Neuronal stem cell (in vitro differentiated cells): ENCODE results near the gene OR2G2.

ENCODE experiments used
- DNase-seq: peaks from one replicate; pipeline ENCODE4 v3.0.0-alpha.2; 2013; ENCODE audit warnings: low spot score
- H2AFZ ChIP-seq: one replicate; pipeline ENCODE4 v1.6.1; 2013; ENCODE audit warnings: mild to moderate bottlenecking, low read length, inconsistent platforms
- H2AK5ac ChIP-seq: 2 replicates; pipeline ENCODE4 v1.6.1; 2013; ENCODE audit warnings: low read depth, mild to moderate bottlenecking, inconsistent platforms, low read length, moderate library complexity, mixed read lengths
- H2BK120ac ChIP-seq: 2 replicates; pipeline ENCODE4 v1.6.1; 2013; ENCODE audit warnings: low read depth, mild to moderate bottlenecking, inconsistent platforms, low read length, moderate library complexity, mixed read lengths
- H2BK12ac ChIP-seq: one replicate; pipeline ENCODE4 v1.6.1; 2013; ENCODE audit warnings: low read length, inconsistent platforms
- H2BK15ac ChIP-seq: 2 replicates; pipeline ENCODE4 v1.6.1; 2013; ENCODE audit warnings: mild to moderate bottlenecking, low read length, inconsistent platforms, mixed read lengths
- H2BK5ac ChIP-seq: one replicate; pipeline ENCODE4 v1.6.1; 2013; ENCODE audit warnings: inconsistent platforms, mild to moderate bottlenecking, low read length, moderate library complexity
- H3K14ac ChIP-seq: one replicate; pipeline ENCODE4 v1.6.1; 2013; ENCODE audit warnings: low read length, inconsistent platforms
- H3K18ac ChIP-seq: 2 replicates; pipeline ENCODE4 v1.6.1; 2013; ENCODE audit warnings: low read length, inconsistent platforms
- H3K23ac ChIP-seq: 2 replicates; pipeline ENCODE4 v1.6.1; 2013; ENCODE audit warnings: low read depth, mild to moderate bottlenecking, mixed read lengths, low read length, inconsistent platforms; ENCODE audit not compliant: poor library complexity
- H3K27ac ChIP-seq: replicated peaks from 3 replicates; pipeline ENCODE4 v1.5.1; 2013; ENCODE audit warnings: low read length, inconsistent platforms
- H3K27me3 ChIP-seq, 3 experiments: 2 replicates each; pipeline ENCODE4 v1.6.1; 2013; ENCODE audit warnings: low read length in 3 of 3, mild to moderate bottlenecking in 2 of 3, inconsistent platforms in 1 of 3, low read depth in 1 of 3, mixed read lengths in 1 of 3, moderate library complexity in 1 of 3; ENCODE audit not compliant: control insufficient read depth in 3 of 3, insufficient read depth in 3 of 3
- H3K36me3 ChIP-seq, 2 donors: replicated peaks in 1 of 2; 2 replicates each; pipeline ENCODE4 v1.6.1; 2013; ENCODE audit warnings: low read length in 2 of 2; ENCODE audit not compliant: control insufficient read depth in 2 of 2, insufficient read depth in 2 of 2
- H3K4ac ChIP-seq: 2 replicates; pipeline ENCODE4 v1.6.1; 2013; ENCODE audit warnings: inconsistent platforms, mild to moderate bottlenecking, low read length, moderate library complexity
- H3K4me1 ChIP-seq, 2 donors: 1 replicate in 1 of 2; 2 replicates in 1 of 2; pipeline ENCODE4 v1.6.1; 2013; ENCODE audit warnings: low read length in 2 of 2, low read depth in 1 of 2; ENCODE audit not compliant: control insufficient read depth in 2 of 2, insufficient read depth in 1 of 2
- H3K4me2 ChIP-seq: one replicate; pipeline ENCODE4 v1.6.1; 2013; ENCODE audit warnings: mild to moderate bottlenecking, low read length, inconsistent platforms; ENCODE audit not compliant: insufficient read depth, poor library complexity, severe bottlenecking
- H3K4me3 ChIP-seq, 2 donors: 2 replicates each; pipeline ENCODE4 v1.5.1; 2013; ENCODE audit warnings: low read length in 2 of 2, mild to moderate bottlenecking in 2 of 2, inconsistent platforms in 1 of 2, moderate library complexity in 1 of 2
- H3K79me1 ChIP-seq: one replicate; pipeline ENCODE4 v1.6.1; 2013; ENCODE audit warnings: low read depth, mild to moderate bottlenecking, inconsistent platforms, low read length, moderate library complexity
- H3K9ac ChIP-seq: one replicate; pipeline ENCODE4 v1.6.1; 2013; ENCODE audit warnings: mild to moderate bottlenecking, low read depth, low read length, inconsistent platforms; ENCODE audit not compliant: poor library complexity
- H3K9me3 ChIP-seq, 2 donors: replicated peaks in 1 of 2; 2 replicates each; pipeline versions ENCODE3 to v1.6.1; 2013; ENCODE audit warnings: low read length in 2 of 2, mild to moderate bottlenecking in 2 of 2, inconsistent platforms in 1 of 2, low read depth in 1 of 2, mixed read lengths in 1 of 2, moderate library complexity in 1 of 2; ENCODE audit not compliant: control insufficient read depth in 2 of 2, insufficient read depth in 1 of 2
- H4K8ac ChIP-seq: one replicate; pipeline ENCODE4 v1.6.1; 2013; ENCODE audit warnings: low read depth, mild to moderate bottlenecking, inconsistent platforms, low read length, moderate library complexity
- H4K91ac ChIP-seq: one replicate; pipeline ENCODE4 v1.6.1; 2013; ENCODE audit warnings: low read length, low read depth, mild to moderate bottlenecking, inconsistent platforms; ENCODE audit not compliant: poor library complexity
- WGBS, 2 donors: extraction: QIAGEN DNeasy Blood & Tissue Kit; methylation state at CpG; one replicate each; pipeline ENCODE4 v1.1.7; 2013; ENCODE audit warnings: missing lambda C conversion rate in 2 of 2, mixed read lengths in 1 of 2; ENCODE audit not compliant: insufficient read length in 2 of 2, insufficient replicate concordance in 1 of 2; ENCODE audit errors: extremely low coverage in 2 of 2; 5-methylcytosine and 5-hydroxymethylcytosine counted together

The OR2G2 gene

GRCh38 chr1:247542811-247543210, 45.3 kb upstream of the OR2G2 start:
- no peak for DNase-seq
- Histone ChIP-seq H3K4ac (no peak overlapping the region), H3K9ac (no peak overlapping the region), H4K91ac (no peak overlapping the region), H3K4me2 (no peak overlapping the region), H3K14ac (no peak overlapping the region), H3K4me3 (no peak overlapping the region), H3K18ac (no peak overlapping the region), H2BK120ac (no peak overlapping the region), H3K27me3 (no peaks in the 10 kb centered on the region), H2BK15ac (no peak overlapping the region), H2AK5ac (no peak overlapping the region), H2AFZ (no peak overlapping the region), H4K8ac (no peak overlapping the region), H2BK12ac (no peak overlapping the region), H3K79me1 (no peaks in the 10 kb centered on the region), H3K4me1 (peaks cover 0 to 2% of the 10 kb centered on the region in 2 donors), H2BK5ac (no peak overlapping the region), H3K36me3 (no peaks in the 10 kb centered on the region), H3K27ac (no peak overlapping the region), H3K23ac (no peak overlapping the region), H3K9me3 (no peaks in the 10 kb centered on the region)
- no CpG with 5 or more reads among the region's 3 CpGs for WGBS, 2 donors

GRCh38 chr1:247548092-247548491, 40.1 kb upstream of the OR2G2 start:
- Histone ChIP-seq H3K14ac (no peak overlapping the region), H3K79me1 (no peaks in the 10 kb centered on the region), H2BK15ac (no peak overlapping the region), H2BK5ac (no peak overlapping the region), H3K18ac (no peak overlapping the region), H3K27ac (no peak overlapping the region), H2BK12ac (no peak overlapping the region), H3K9me3 (no peaks in the 10 kb centered on the region), H2AK5ac (no peak overlapping the region), H2AFZ (no peak overlapping the region), H3K4me2 (no peak overlapping the region), H3K27me3 (no peaks in the 10 kb centered on the region), H3K36me3 (no peaks in the 10 kb centered on the region), H4K8ac (no peak overlapping the region), H4K91ac (no peak overlapping the region), H3K23ac (no peak overlapping the region), H3K4me3 (no peak overlapping the region), H3K9ac (no peak overlapping the region), H3K4ac (no peak overlapping the region), H3K4me1 (no peaks in the 10 kb centered on the region), H2BK120ac (no peak overlapping the region)
- no CpG with 5 or more reads among the region's 5 CpGs for WGBS, 2 donors
- no peak for DNase-seq

- WGBS, 2 donors: no CpG with 5 or more reads among the region's 13 CpGs
- H4K91ac ChIP-seq: no peak within 1 kb of the TSS
- H3K14ac ChIP-seq: no peak within 1 kb of the TSS
- H3K4ac ChIP-seq: no peak within 1 kb of the TSS
- no peak within 1 kb of the TSS for H2BK5ac ChIP-seq
- no peak within 1 kb of the TSS for H2BK15ac ChIP-seq
- H3K18ac ChIP-seq: peak within 1 kb of the TSS; percentile 20
- no peak within 1 kb of the TSS for H3K27ac ChIP-seq
- H3K4me1 ChIP-seq: no peaks in the 10 kb centered on the region
- no peak for DNase-seq
- no peak within 1 kb of the TSS for H2AFZ ChIP-seq
- H3K4me3 ChIP-seq: no peak within 1 kb of the TSS
- H3K27me3 ChIP-seq: no peaks in the 10 kb centered on the region
- no peaks in the 10 kb centered on the region for H3K36me3 ChIP-seq
- H4K8ac ChIP-seq: no peak within 1 kb of the TSS
- no peak within 1 kb of the TSS for H3K4me2 ChIP-seq
- no peak within 1 kb of the TSS for H3K9ac ChIP-seq
- H3K79me1 ChIP-seq: no peaks in the 10 kb centered on the region
- H2BK12ac ChIP-seq: no peak within 1 kb of the TSS
- no peaks in the 10 kb centered on the region for H3K9me3 ChIP-seq
- H3K23ac ChIP-seq: no peak within 1 kb of the TSS
- H2BK120ac ChIP-seq: no peak within 1 kb of the TSS
- no peak within 1 kb of the TSS for H2AK5ac ChIP-seq
Observed at GRCh38 chr1:247548769-247549182, 39.4 kb upstream of the OR2G2 start, which contains the start of gene GCSAML. GCSAML (plus strand) TSS chr1:247549134; CDS start chr1:247549192, 58 bp downstream.

GRCh38 chr1:247551721-247552120, 36.4 kb upstream of the OR2G2 start:
- H3K4me3 ChIP-seq: no peak overlapping the region
- H2BK15ac ChIP-seq: no peak overlapping the region
- no peaks in the 10 kb centered on the region for H3K4me1 ChIP-seq
- H2AK5ac ChIP-seq: no peak overlapping the region
- H2AFZ ChIP-seq: no peak overlapping the region
- H2BK5ac ChIP-seq: no peak overlapping the region
- H2BK12ac ChIP-seq: no peak overlapping the region
- no peak overlapping the region for H3K18ac ChIP-seq
- H3K79me1 ChIP-seq: peaks cover 2% of the 10 kb centered on the region
- H3K4ac ChIP-seq: no peak overlapping the region
- no peaks in the 10 kb centered on the region for H3K9me3 ChIP-seq
- H3K27ac ChIP-seq: no peak overlapping the region
- no peak overlapping the region for H3K23ac ChIP-seq
- H3K4me2 ChIP-seq: no peak overlapping the region
- no peaks in the 10 kb centered on the region for H3K36me3 ChIP-seq
- H3K9ac ChIP-seq: no peak overlapping the region
- no peak overlapping the region for H2BK120ac ChIP-seq
- DNase-seq: no peak
- H4K8ac ChIP-seq: no peak overlapping the region
- no peak overlapping the region for H4K91ac ChIP-seq
- no peaks in the 10 kb centered on the region for H3K27me3 ChIP-seq
- no peak overlapping the region for H3K14ac ChIP-seq
- no CpG with 5 or more reads among the region's 1 CpG for WGBS, 2 donors
